ENCODE measurements around the gene RCL1. TPM values are rescaled to one million over a fixed set of nuclear protein-coding genes. Genes with fewer than 3 reads are reported as not detected.

The RCL1 gene
- total RNA-seq, 1 experiment from 2014 or later = 40.2 TPM

DNA sequence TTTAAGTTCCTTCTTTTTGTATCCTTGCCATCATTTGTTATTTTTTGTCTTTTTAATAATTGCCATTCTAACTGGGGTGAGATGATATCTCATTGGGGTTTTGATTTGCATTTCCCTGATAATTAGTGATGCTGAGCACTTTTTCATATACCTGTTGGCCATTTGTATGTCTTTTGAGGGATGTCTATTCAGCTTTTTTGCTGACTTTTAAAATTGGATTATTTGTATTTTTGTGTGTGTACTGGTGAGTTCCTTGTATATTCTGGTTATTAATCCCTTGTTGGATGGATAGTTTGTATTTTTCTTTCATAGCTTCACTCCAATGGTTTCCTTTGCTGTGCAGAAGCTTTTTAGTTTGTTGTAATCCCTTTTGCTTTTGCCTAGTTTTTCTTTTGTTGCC lies 19.1 kb downstream of the RCL1 start:
- DNase-seq (ENCODE audit: low read depth) = no peak

DNA sequence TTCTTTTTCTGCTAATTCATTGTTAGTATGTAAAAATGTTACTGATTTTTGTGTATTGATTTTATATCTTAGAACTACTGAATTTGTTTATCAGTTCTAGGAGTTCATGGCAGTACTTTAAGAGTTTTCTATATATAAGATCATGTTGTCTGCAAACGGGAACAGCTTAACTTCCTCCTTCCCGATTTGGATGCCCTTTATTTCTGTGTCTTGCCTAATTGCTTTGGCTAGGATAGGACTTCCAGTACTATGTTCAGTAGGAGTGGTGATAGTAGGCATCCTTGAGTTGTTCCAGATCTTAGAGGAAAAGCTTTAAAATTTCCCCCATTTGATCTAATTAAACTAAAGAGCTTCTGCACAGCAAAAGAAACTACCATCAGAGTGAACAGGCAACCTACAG lies 20.1 kb downstream of the RCL1 start:
- no peak for DNase-seq (ENCODE audit: low read depth)

DNA sequence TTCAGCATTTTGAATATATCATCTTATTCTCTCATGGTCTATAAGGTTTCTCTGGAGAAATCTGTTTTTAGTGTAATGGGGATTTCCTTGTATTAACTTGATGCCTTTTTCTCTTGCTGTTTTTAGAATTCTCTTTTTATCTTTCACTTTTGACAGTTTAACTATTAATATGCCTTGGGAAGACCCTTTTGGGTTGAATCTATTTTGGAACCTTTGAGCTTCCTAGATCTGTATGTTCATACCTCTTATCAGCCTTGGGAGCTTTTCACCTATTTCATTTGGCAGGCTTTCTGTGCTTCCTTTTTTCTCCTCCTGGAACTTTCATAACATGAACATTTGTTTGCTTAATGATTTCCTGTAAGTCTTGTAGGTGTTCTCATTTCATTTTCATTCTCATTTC lies 22.2 kb downstream of the RCL1 start:
- DNase-seq (ENCODE audit: low read depth) = no peak

DNA sequence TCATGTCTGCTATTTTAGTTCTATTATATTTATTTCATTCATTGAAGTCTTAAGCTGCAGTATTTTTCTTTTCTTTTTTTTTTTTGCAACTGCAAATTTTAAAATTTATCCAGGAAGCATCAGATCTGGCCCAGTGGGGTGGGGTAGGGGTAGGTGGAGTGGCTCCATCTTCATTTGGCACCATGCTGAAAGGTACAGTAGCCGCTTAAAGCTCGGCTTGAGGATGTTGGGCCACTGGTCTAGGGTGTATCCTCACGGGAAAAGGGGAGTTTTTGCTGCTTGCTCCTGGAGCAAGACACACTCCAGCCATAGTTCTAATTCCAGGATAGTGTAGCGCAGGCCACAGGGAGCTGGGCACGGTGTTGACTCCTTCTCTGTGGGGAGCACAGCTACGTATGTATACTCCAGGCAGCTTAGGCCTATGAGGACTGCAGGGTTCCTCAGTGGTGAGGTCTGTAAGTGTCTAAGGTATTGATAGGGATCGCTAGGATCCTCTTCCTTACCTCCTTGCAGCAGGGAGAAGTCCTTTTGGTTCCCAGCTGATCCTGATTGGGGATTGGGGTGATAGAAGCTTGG lies 22.7 kb downstream of the RCL1 start:
- DNase-seq (ENCODE audit: low read depth) = no peak

DNA sequence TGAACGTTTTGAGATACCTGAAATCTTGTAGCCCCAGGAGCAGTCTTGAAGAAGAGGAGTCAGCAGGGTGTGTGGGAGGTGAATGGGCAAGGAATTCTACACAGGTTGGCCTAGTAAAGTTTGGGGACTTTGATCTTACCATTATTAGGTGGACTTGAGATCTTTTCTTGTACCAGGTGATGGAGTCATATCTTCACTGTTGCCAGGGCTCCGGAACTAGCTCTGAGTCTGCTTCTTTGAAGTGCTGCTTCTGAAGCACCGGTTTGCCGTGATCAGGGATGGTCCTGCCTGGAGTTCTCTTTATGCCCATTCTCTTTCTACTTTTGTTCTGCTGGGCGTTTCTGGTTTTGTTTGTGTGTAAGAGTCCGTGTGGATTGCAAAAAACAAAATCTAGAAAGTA lies 27.4 kb downstream of the RCL1 start:
- no peak for DNase-seq (ENCODE audit: low read depth)

DNA sequence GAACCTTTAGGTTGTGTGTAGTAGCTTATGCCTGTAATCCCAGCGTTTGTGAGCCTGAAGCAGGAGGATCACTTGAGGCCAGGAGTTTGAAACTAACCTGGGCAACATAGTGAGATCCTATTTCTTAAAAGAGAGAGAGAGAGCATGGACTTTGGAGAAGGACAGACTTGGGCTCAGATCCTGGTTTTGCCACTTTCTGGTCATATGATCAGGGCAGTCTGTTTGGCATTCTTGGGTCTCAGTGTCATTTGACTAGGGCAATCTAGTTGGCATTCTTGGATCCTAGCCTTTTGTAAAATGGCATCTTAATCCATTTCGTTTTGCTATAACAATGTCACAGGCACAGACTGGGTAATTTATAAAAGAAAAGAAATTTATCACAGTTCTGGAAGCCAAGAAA lies 28.4 kb downstream of the RCL1 start:
- no peak for DNase-seq (ENCODE audit: low read depth)

DNA sequence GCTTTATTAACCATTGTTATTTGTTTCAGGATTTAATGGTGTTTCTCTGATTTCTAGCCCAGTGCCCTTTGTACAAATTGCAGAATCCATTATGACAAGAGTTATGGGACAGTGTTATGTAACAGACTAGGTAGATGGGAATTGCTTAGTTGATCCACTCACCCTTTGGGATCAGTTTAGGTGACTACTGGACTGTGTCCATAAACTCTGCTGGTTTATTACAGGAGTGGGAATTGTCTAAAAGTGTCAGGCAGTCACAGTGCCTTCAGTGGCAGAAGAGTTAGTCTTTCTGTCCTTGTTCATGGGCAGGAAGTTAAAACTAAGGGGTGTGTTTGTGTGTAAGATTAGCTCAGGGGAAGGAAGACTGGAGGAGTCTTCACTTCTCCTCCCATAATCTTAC lies 29.3 kb downstream of the RCL1 start:
- DNase-seq (ENCODE audit: low read depth) = no peak

DNA sequence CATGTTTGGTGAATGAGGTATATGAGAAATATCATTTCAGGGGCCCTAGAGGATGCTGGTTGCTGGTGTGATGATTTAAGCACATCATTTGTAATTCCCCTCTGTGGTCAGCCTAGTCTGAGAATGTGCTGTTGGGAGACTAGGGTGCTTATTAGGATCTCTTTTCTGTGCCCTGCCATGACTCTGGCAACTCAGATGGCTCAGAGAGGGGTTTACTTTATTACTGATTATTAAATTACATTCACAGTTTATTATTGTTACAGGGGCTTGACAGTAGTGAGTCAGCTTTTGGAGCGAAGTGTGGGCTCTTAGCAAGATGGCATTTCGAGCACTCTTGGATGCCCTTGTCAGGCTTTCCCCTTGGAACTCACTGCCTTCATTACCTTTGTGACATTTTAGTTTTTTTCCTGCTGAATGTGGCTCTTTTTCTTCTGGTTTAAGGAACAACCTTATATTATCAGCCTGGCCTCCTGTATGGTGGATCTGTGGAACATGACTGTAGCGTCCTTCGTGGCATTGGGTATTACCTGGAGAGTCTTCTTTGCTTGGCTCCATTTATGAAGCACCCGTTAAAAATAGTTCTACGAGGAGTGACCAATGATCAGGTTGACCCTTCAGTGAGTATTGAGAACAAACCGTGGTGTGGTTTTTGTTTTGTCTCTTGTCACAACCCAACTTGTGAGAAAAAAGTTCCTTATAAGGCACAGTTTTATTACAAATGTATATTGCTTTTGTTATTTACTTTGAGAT lies 33.8 kb downstream of the RCL1 start:
- peak; percentile 57 for DNase-seq (ENCODE audit: low read depth)

DNA sequence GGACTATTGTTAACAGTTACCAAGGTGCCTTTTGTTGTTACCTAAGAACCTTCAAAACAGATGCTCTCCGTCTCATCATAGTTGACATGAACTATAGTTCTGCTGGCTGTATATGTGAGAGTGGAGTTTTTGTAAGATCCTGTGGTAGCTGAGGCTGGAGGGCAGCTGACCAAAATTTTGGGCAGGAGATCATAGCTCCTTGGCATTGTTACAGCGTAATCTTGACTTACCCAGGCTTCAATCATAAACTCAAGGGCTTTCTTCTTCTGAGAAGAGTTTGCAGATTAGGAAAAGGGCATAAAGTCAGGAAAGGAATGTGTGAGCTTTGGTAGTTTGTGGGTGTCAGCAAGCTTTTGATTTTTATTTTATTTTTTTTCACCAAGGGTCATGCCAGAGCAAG lies 34.5 kb downstream of the RCL1 start:
- no peak for DNase-seq (ENCODE audit: low read depth)

DNA sequence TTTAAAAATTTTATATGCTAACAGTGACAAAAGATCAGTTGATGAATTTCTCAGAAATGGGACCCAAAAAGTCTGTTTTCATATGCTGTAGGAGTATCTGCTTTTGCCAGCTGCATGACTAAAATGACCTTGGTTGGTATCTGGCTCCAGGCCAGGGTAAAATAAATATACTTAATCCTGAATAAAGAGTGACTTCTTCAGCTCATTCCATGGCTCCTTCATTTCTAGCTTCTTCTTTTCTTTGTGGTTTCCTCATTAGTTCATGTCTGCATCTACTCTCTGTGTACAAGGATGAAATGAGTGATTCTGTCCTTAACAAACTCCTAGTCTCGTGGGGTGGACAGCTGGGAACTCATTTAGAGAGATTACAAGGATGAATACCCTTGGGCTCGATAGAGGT lies 36.0 kb downstream of the RCL1 start:
- DNase-seq (ENCODE audit: low read depth) = peak; percentile 36

DNA sequence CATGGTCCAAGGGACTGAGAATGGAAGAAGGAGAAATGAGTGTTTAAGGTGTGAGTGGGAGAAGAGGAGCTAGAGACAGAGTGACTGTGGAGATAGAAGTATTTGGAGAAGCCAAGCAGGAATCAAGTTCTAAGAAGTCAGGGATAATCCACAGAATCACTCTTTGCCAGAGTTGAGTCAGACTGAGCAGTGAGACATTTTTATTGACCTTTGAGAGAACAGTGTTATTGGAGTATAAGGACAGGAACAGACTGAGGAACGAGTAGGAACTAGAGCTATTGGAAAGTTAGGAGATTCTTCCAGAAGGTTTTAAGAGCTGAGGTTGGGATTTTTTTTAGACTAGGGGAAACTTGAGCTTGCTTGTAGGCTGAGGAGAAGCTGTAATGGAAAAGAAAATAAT lies 37.2 kb downstream of the RCL1 start:
- no peak for DNase-seq (ENCODE audit: low read depth)

DNA sequence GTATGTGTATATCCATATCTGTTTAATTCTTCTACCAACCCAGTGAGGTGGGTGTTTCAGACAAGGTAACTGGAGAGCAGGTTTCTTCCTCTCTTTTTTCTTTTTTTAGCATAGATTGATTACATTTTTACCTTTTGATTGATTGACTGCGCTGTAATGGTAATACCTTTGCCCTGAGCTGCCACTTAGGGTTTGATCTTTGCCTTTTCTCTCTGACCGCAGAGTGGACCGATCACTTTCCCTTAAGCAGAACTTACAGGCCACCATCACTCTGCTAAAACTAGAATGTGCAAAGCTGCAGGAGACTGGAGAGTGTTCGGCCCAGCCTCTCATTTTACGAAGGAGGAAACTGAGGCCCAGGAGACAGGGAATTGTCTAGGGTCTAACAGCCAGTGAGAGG lies 38.0 kb downstream of the RCL1 start:
- no peak for DNase-seq (ENCODE audit: low read depth)

DNA sequence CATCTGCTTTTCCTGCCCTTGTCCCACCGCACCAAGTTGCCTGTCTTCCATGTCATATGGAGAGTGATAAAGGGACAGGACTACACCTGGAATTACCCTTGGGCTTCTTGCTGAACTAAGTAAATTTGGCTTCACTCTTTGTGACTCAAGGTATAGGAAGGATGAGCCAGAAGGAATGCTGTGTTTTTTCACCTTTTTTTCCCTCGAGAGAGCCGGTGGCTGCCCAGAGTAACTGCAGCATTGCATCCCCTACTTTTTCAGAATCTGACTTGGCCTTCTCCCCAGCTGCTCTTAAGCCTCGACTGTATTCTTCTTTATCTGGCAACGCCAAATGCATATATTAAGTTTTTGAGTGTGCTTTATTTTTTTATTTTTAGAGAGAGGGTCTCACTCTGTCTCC lies 38.4 kb downstream of the RCL1 start:
- DNase-seq (ENCODE audit: low read depth) = no peak

DNA sequence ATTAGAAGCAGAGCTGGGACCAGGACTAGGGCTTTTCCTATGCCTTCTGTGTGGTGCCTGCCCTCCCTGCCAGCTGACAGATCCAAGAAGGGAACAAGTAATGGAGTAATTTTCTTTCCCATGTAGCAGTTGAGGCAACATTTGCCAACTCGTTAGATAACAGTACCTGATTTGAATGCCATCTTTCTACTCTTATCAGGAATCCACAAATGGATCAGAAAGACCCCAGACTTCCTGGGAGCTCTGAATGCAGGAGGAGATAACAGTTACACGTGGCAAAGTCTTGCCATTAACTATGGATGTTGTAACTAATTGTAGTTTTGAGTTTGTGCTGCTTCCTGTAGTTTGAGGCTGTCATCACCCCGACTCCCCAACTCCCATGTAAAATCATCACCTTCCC lies 39.2 kb downstream of the RCL1 start:
- no peak for DNase-seq (ENCODE audit: low read depth)

DNA sequence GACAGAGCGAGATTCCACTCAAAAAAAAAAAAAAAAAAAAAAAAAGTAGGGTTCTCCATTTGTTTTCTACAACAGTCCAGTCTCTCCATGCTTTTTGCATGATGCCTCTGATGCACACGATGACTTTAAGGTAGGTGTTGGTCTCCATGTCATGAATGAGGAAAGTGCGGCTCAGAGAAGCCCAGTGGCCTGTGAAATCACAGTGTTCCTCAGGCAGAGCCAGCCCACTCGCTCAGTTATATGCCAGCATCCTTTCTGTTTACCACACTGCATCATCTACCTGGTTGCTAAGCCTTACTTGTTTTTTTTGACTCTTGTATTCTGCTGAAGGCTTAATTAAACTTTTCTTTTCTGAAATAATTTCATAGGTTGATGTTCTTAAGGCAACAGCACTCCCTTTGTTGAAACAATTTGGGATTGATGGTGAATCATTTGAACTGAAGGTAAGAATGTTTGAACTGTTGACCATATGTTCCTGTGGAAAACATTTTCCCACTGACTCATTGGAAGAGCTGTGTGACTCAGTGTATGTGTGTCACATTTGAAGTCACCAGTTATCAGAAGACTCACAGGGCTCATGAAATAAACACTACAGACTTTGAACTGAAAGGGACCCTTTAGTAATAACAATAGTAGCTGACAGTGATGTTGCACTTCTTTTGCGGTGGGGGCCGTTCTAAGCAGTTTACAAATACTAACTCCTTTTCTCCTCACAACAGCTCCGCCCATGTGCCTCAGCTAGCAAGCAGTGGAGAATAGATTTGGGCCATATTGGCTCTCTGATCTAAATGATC lies 40.2 kb downstream of the RCL1 start:
- peak; percentile 96 for DNase-seq (ENCODE audit: low read depth)

DNA sequence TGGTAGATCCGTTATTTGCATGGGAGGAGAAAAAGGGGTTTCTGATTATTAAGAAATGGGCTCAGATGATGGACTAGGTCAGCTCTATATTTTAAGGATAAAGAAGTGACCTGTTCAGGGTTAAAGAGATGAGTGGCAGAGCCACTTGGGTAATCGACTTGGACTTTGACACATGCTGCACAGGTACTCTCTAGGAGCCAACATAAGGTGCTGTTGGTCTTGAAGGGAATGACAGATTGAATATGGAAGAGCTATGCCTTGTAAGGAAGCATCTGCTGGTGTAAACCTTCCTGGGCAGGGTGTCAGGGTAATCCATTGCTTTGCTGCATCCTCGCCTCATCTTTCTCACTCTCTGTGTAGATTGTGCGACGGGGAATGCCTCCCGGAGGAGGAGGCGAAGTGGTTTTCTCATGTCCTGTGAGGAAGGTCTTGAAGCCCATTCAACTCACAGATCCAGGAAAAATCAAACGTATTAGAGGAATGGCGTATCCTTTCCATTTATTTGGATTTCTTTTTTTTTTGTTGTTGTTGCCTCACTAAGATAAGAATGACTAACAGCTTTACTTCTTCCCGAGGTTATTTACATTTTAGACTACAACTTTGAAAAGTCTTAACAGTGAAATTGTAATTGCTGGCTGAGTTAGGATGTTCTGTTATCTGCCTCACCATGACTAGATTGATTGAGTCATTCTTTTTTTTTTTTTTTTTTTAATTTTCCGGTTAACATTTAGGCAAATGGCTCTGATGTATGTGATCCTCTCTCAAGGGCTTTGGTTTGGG lies 41.2 kb downstream of the RCL1 start:
- DNase-seq (ENCODE audit: low read depth) = no peak

DNA sequence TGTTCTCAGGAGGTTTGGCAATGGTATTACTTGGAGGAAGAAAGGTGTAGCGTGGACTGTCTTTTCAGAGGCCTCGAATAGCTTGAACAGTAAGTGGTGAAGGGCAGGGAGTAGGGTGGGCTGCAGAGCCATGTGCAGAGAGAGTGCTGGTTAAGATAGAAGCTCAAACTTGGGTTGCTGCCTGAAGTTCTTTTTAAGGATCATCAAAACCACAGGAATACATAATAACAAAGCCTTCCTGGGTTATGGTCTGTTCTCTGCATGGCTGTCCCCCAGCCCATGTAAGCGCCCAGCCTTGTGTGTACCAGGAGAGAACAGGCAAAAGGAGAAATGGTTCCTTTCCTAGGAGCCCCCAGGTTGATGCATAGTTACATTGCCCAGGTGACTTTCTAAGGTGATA lies 43.9 kb downstream of the RCL1 start:
- no peak for DNase-seq (ENCODE audit: low read depth)

DNA sequence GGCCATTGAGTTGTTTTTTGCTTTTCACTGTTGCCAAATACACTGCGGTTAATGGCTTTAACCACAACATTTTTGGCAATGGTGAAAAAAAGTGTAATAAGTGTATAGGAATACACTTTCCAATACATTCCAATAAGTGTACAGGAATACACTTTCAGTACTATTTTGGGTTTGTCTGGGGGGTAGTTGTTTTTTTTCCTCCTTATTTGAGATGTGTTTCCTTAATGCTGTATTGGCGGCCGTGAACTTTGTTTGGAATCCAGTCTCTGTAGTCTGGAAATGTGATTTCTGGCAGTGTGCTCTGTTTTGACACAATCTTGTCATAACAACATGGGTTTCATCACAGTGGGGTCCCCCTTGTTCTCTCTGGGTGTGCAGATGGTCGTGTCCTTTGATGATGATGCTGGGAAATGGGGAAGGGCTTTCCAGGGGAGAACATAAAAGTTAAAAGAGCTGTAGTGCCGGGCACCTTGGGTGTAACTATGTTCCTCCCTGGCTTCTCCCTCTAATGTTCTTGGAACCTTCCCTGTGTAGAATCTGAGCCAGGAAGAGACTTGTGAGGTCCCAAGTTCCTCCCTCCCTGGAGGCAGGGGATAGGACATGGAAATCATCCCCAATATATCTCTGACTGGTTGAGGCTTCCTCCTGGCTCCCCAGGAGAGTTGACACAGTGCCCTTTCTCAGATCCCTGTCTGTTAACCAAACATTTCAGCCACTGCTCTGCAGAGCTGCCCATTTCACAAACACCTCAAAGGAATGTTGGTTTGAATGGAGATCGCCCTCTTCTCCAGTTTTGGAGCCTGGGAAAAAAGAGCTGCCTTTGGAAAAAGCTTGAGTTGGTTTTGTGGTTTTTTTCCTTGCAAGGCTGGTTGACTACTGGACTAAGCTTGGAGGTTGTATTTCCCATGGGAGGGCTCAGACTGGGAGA lies 44.8 kb downstream of the RCL1 start:
- peak; percentile 87 for DNase-seq (ENCODE audit: low read depth)

DNA sequence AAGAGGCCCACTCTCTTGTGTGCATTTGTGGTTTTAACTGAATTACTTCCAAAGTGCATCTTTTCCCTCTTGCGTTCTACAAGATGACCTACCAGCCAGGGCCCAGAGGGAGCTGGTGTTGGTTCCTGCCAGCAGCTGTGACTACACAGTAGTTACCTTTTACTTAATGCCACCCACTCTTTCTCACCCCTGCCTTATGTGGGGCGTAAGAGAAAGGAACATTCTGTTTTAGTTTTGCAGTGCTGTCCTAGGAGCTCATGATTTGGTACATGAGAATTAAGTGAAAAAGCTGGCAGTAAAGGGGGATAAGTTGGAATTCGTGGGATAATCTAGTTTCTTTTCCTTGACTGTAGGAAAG lies 45.4 kb downstream of the RCL1 start:
- DNase-seq (ENCODE audit: low read depth) = no peak

DNA sequence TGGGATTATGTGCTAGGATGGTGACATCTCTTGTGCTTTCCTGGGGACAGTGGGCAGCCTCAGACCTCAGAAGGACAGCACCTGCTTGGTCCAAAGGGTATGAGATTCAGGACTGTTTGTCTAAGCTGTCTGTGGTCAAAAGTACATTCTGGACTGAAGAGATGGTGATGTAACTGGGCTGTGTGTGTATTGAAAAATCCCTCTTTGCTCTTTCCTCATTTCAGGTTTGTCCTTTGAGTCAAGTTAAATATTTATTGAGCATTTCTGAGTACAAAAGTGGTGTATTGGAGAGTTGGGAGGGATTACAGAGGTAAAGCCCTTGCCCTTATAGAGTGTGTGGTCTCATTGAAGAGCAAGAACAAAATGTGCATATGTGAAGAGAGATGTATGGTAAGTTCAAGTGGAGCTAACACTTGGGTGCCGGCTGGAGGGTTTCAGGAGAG lies 46.7 kb downstream of the RCL1 start:
- DNase-seq (ENCODE audit: low read depth) = no peak

DNA sequence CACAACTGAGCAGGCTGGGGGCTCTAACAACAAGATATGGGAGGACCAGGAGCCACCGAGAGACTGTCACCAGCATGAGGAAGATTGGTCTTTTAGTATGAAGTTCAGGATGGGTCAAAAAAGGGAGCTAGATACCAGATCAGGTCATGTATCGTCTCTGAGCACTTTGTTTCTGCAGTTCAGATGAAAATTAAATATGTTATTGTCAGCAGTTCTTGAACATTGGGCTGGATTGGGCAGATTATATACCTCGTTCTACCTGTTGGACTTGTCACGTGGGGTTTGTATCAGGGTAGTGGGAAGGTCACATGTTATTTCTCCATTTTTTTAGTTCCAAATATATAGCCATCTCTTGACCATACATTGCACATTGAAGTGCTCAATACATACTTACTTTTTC lies 47.3 kb downstream of the RCL1 start:
- DNase-seq (ENCODE audit: low read depth) = no peak
